Islet of Langerhans (tissue), 1 donor: ENCODE results near the gene PXDC1.

ENCODE experiments used
- FAIRE-seq: peaks from one replicate; lab custom pipeline; 2011; peaks lifted over from hg19 to GRCh38; lab: Jason Lieb, UNC

The PXDC1 gene, protein sequence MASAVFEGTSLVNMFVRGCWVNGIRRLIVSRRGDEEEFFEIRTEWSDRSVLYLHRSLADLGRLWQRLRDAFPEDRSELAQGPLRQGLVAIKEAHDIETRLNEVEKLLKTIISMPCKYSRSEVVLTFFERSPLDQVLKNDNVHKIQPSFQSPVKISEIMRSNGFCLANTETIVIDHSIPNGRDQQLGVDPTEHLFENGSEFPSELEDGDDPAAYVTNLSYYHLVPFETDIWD

DNA sequence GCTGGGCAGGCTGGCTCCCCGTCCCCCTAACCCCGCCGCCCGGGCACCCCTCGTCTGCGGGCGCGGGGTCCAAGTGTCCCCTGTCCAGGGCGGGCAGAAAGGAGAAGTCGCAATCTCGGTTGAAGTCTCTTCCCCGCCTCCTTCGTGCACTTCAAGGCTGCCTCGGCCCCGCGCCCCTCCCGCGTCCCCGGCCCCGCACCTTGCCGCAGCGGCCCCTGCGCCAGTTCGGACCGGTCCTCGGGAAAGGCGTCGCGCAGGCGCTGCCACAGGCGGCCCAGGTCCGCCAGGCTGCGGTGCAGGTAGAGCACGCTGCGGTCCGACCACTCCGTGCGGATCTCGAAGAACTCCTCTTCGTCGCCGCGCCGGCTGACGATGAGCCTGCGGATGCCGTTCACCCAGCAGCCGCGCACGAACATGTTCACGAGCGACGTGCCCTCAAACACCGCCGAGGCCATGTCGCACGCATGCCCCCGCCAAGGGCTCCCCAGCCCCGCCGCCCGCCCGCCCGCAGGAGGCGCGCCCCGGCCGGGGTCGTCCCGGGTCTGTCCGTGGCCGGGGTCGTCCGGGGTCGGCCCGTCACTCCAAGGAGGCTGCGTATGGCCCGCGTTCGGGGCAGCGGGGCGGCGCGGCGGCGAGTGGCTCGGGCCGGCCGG is at the start of gene PXDC1:
Gene PXDC1, minus strand, starts transcription at position 637 of the 653 bp plus-strand sequence. Its CDS starts 182 bp downstream, at position 455.
- no peak for FAIRE-seq

DNA sequence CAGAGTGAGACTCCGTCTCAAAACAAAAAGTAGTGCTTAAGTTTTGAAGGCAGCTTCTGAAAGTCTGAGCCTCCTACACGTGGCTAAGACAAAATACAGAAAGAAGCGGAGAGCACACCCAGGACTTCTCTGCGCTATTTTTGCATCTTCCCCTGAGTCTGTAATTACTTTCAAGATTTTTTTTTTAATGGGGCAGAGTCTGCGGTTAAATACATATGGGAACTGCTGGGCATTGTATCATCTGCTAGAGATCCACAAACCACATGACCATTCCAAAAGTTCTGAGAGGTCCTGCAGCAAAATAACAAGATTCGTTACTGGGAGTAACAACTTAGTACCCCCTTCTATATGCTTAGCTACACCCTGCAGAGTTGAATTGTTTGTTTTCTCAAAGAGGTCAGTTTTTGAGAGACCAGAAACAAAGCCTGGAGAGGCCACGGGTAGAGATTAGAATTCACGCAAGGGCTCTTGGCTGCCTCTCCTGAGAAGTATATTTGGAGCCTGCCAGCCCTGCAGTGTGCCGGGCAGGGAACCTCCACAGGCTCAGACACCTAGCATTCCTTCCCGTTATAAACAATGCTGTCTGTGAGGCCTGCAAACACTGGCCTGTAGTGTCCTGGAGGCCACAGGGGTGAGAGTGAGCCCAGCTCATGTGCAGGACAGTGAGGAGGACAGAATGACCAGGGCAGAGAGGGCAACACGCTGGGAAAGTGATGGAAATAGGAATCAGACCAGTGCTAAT is 49.5 kb upstream of the PXDC1 start:
- FAIRE-seq = no peak

DNA sequence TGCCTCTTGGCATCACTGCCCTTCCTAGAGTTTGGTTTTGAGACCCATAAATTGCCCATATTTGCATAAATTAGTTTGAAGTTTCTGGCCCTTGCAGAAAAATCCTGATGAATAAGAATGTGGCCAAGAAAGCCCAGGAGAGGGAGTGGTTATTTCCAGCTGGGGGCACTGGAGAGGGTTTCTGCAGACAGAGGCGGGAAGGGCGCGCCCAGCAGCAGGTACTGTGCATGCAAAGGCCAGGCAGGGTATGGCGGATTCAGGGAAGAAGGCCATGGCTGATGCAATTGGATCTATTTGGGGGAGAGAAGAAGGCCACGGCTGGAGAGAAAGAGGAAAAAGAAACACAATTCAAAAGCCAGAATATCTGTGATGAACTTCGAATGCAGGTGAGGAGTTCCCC is 48.2 kb upstream of the PXDC1 start:
- no peak for FAIRE-seq

DNA sequence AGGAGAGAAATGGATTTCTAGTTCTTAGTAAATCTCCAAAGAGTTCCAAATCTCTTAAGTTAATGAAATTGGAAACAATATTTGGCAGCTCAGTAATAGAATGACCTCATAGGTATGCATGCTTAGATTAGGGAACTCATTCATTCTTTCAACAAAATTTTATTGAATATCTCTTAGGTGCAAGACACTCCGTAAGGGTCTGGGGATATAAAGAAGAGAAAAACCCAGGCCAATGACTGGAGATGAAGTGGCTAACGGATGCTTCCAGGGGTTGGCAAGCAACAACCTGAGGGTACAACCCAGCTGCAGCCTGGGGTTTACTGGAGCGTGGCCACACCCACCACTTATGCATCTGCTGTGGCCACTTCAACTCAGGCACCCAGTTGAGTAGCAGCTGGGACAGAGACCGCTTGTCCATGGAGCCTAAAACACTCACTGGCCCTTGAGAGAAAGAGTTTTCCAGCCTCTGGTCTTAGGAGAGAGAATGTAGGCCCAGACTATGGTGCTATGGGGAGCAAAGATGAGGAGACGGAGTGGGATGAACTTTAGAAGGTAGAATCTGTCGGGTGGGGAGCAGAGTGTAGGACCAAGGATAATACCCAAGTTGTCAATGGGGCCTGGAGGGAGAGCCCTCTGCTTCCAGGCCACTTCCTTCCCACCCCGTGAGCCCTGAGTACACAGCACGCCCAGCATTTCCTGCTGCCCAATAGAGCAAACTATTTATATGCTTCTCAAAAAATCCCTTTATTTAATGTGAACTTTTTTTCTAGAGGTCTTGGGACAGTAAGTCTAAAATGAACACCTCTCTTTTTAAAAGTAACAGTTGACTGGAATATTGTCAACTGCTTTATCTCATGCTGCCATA is 46.8 kb upstream of the PXDC1 start:
- FAIRE-seq = no peak

DNA sequence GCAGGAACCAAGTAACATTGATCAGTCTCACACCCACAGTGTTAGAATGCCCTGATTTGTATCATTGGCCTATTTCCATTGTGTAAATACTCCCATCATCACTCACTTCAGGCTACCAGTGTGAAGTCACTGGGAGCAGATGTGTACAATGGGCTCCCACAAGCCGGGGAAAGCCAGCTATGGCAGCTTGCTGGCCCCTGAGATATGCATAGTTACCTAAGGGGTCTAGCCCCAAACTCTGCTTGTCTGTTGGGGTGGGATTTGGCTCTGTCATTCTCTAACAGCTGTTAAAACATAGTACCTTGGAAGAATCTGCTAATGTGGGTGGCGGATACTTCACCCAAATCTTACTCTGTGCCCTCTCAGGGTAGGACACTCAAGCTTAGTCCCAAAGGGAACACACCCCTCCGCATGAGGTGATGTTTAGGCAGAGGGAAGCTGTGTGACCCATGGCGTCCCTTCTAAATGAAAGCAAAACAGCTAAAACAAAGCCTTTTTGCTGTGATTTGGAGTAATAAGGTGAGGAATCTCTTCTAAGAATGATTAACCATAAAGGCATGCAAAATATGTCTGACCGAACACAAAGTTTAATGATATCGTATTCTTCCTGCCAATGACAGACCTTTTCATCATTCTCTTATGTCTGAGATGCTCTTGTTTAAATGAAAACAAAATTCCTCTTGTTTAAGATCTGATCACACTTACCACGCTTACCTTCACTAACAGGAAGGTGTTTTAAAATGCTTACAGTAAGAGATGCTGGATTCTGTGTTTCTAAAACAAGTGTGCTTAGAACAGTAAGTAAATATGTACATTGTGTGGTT is 45.9 kb upstream of the PXDC1 start:
- FAIRE-seq = no peak

DNA sequence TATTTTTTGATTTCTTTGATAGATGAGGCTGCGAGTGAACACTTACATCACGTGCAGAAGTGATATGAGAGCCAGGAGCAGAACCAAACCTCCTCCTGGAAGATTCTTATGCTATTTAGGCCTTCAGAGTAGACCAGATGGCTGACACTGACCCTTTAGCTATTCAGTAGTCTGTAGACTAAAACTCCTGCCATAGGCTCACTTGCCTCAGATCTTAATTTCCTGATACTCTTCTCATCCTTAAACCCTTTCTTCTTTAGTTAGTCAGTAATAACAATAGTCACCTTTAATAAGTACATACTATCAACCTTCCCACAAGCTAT is 45.2 kb upstream of the PXDC1 start:
- no peak for FAIRE-seq

DNA sequence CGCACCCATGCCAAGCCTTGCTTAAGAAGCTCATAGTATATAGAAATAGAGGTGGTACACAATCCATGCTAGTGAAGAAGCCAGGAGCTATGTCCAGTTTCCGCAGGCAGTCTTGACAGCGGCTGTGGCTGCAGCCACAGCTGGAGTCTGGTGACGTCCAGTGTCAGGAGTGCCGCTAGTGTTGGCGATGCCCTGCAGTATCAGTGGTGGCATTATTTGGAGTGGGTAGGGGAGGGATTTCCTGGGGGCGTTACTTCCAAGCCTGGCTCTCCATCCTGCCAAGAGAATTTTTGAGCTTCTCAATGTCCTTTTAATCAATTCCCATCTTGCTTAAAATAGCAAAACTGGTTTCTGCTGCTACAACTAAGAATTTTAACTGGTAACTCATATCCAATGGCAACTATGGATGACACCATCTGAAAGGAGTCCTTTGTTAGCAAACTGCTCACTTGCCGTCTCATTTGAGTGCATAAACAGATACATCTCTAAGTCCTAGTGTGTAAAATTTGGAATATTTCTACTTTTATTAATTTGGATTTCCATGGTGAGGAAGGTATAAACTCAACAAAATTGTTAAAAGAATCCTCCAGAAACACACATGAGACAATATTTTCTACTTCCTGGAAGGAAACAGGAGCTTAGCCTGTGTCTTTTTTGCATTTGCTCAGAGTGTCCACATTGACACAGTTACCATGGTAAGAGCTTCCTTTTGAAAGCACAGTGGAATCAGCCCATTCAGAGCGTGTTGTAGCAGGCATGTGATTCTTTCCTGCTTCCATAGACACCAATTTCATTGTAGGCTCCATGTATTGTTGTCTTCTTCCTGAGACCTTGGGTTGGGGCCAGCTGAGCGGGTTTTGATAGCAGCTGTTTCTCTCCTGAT is 44.6 kb upstream of the PXDC1 start:
- FAIRE-seq = no peak

DNA sequence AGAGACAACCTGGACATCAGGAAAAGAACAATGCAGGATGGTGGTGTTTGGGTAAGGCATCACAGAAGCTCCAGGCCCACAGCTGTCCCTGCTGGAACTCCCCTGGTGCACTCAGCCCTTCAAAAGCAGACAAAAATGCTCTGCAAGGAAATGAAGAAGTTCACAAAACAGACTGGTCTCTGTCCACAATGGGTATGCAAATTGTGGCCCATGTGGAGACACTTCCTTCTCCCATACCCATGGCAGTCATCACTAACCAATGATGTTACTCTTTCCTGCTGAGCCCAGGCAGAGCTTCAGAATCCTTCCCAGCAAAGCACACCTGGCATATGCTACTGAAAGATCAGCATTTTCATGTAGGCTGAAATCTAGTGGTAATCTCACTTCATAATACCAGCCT is 42.6 kb upstream of the PXDC1 start:
- no peak for FAIRE-seq

DNA sequence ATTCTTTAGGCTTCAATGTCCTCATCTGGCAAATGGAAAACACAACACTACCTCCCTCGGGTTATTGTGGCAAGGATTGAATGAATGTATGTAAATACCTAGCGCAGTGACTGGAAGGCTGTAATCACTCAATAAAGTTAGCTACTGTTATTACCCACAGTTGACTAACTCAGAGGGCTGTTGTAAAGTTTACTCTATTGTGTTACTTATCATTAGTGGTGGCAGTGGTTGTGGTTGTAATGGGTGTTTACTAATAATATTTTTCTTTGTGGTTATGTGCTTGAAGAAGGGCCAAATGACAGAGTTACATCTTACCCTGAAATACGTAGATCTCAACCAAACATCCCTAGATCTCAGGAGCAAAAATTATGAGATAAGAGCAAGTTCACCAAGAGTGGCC is 42.0 kb upstream of the PXDC1 start:
- no peak for FAIRE-seq

DNA sequence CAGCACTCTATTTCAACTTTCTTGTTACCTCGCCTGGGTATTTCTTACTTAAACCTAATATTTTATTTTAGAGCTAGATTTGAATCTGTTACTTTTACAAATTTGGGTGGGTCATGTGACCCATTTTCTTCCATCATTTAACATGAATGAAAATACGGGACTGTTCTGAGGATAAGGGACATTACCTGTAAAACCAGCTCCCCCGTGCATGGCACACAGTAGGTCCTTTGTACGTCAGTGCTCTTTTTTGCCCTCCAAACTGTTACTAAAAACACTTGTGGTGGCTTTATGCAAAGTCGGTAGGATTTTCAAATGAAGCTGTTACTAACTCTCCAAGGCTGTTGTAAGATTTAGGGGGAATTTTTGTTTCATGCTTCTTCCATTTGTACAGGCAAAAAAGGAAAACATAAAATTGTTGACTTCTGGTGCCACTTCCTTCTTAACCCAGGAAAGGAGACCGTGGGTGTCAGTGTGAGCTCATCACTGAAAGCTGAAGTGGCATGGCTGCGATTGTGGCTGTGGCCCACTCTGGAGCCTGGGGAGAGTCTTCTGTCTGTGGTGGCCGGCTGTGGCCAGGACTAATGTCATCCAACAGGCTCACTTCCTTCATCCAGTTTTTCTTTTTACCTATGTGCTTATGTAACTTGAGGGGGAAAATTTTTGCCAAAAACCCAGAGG is 40.2 kb upstream of the PXDC1 start:
- no peak for FAIRE-seq

DNA sequence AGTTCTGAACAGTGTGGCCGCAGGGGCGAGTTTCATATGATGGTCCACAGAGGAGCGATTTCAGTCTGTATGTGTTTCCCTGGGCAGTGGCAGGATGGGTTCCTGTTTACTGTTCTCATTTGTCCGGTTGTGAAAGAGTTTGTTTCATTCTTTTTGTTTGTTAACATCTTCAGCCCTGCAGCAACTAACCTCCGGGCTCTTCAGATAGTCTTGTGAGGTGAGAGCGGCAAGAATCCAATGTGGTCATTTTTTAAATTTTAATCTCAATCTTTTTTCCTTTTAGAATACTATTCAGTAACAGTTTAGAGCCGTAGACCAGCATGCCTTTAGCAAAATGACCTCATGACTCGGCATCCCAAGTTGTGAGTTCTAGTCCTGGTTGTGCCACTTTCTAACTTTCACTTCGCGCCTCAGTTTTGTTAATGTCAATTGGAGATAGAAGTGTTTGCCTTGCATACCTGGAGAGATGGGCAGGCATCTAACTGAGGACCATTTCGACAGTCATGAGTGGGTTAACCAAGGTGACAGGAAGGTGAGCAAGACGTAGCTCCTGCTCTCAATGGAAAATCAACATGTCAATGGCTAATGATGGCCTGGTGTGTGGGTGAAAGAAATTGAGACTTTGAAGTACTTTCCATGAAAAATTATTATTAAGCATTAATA is 38.5 kb upstream of the PXDC1 start:
- no peak for FAIRE-seq

DNA sequence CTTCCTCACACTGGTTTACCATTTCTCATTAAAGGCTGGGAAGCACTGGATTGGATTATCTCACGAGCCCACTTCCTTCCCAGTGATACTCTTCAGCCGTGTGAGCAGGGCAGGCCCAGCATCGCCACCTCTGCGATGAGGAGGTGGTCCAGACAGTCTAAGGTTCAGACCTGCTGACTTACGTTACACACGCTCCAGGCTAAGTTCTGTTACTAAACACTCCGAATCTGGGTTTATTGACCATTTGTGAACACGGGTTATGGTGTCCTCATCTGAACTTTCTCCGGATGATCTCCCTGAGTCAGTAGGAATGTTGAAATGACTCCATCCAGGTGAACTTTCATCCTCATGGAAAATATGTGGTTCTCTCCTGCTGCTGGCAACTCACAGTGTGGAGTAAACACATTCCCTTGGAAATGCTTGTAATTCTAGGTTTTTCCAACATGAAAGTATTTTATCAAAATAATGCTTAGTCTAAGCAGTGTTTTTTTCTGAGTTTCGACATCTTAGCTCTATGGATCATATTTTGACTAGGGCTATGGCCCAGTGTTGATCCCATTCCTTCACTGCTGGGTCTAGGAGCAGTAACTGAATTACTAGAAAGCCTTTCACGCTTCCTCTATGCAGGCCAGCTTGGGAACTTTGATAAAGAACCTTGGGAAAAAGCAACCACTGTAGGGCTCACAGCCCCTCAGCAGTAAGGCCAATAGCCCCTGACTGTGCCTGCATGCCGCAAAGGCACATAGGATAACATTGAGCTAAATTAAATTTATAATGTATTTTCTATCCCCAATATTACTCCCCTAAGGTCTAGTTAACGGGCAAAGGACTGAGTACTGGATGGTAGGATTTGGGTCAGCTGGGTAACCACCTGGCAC is 37.7 kb upstream of the PXDC1 start:
- FAIRE-seq = no peak

DNA sequence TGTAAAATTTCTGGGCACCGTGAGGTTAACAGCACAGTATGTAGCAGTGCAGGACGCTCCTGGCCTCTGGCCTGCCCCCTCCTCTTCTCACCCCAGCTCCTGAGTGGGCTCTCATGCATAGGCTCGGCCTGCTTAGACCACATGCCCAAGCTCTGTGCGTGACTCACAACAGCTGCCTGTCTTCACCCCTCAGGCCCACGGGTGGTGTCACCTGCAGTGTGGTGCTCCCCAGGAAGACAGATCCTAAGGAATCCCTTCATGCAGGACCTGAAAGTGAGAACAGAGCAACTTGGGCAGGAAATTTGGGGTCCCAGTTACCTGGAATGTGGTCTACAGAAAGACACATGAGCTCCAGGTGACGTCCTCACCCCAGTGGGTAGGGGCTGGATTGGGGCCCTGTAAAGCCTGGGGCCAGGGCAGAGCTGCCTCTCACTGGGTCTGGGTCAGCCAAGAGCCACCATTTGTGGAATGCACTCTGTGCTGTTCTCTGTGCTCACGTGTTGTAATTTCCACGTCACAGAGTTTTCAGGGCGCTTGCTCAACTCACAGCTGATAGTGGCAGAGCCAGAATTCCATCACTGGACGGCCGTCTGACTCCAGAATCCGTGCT is 37.0 kb upstream of the PXDC1 start:
- FAIRE-seq = no peak

DNA sequence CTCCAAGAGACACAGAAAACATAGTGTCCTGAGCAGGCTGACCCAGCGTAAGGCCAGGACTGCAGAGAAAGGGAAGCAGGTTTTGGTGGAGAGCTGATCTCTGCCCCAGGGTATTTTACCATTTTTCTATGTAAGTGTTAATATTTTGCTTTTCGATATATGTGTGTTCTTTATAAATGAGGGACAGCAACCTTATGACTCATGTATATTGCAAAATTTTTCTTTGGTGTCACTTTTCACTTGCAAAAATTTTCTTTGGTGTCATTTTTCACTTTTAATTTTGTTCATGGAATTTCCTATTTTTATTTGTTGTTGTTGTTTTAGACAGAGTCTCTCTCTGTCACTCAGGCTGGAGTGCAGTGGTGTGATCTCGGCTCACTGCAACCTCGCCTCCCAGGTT is 34.6 kb upstream of the PXDC1 start:
- no peak for FAIRE-seq

DNA sequence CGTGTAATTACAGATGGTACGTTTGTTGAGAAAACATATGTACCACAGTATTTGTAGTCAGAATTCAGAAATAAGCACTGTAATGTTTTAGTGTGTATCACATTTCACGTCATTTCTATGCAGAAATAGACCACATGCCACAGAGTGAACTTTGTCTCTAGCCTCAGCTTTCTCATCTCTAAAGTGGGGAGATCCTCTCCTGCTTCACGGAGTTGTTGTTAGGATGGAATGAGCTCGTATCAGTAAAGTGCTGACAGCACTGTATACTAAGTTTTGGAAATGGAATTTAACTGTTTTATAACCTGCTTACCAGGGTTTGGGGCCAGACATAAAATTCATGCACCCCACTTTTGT is 34.2 kb upstream of the PXDC1 start:
- FAIRE-seq = no peak

DNA sequence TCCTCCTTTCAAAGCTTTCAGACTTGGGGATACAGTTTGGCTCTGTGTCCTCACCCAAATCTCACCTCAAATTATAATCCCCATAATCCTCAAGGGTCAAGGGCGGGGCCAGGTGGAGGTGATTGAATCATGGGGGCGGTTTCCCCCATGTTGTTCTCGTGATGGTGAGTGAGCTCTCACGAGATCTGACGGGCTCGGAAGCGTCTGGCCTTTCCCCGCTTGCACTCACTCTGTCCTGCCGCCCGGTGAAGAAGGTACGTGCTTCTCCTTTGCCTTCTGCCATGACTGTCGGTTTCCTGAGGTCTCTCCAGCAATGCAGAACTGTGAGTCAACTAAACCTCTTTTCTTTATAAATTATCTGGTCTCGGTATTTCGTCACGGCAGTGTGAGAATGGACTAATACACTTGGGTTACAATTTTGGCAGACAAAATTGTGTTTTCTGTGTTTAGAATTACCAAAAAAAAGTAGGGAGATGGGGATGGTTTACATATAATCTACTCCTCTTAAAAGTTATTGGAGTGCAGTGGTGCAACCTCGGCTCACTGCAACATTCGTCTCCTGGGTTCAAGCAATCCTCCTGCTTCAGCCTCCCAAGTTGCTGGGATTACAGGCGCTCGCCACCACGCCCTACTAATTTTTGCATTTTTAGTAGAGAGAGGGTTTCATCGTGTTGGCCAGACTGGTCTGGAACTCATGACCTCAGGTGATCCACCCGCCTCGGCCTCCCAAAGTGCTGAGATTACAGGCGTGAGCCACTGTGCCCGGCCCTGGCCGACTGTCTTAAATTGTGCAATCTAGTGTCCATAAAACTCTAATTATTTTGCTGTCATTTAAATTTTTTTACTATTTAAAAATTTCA is 33.6 kb upstream of the PXDC1 start:
- no peak for FAIRE-seq

DNA sequence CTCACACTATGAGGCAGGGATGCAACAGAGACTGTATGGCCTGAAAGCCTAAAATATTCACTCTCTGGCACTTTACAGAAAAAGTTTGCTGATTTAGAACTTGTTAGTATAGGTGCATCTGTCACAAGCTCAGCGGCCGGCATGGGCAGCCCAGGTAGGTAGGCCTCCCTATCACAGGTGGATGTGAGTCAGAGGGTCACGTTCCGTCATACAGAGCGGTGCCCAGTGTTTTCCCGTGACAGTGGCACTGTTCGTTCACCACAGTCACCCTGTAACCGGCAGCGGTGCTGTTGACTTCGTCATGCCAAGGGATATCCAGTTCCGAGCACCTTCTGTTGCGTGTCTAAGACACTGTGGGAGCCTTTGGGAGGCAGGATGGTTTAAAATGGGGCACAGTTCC is 32.9 kb upstream of the PXDC1 start:
- no peak for FAIRE-seq
